ENCODE measurements around the gene NFIC.

- no peak for TF ChIP-seq SUZ12 (IDR thresholded peaks at IDR 0.05; ENCODE audit: extremely low read depth, insufficient read depth, insufficient read length)
- TF ChIP-seq YY1 (IDR thresholded peaks at IDR 0.05; ENCODE audit: insufficient read depth, insufficient read length), result no peak
Observed at GRCh38 chr19:3351702-3352447, 14.5 kb upstream of the NFIC start.
